ENCODE data around the gene CBX4. TPM values are rescaled to one million over a fixed set of nuclear protein-coding genes. Genes with fewer than 3 reads are reported as not detected.
"Not testable (repeated sequence)": the region's sequence is repeated elsewhere in the genome, so short reads cannot be mapped to it uniquely, and the experiment has no call there.

CBX4 gene
- total and polyA plus RNA-seq, 2 donors (not counting 1 experiment from before 2014, with no cell fraction given): 5.4 to 13.4 TPM

DNA sequence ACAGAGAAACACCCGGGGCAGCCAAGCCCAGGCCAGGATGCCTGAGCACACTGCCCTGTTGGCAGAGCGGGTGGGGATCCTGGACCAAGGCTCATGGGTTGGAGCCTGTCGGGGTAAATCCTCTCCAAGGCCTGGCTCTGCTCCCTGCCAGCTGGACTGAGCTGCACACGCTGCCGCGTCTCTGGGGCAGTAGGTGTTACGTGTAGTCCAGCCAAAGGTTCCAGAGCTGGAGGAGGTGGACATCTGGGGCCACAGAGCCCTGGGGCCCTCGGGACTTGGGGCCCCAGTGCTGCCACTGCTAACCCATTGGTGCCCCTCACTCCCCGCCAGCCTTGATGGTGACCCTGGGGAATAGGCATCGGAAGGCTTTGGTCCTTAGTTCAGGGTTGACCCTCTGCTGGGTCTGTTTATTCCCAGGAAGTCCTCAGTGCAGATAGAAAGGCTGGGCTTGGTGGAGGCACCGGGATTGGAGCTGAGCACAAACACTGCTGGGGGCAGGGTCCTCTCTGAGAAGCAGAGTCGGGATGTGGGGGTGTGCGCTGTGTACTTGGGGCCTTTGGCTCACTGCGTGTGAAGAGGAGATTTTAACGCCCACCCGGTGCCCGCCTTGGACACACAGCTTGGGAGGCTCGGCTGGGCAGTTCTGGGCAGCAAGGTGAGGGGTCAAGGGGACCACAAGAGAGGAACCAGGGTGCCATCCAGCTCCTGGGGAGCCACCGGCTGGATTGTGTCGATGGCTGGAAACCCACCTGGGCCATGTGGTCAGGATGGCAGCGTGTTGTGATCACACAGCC lies 16.3 kb upstream of the CBX4 start:
- no peaks in the 10 kb centered on the region for H3K36me3 ChIP-seq (ENCODE audit: control insufficient read depth, insufficient read depth, low read length)
- no peak for TF ChIP-seq EZH2 (IDR thresholded peaks at IDR 0.05; ENCODE audit: low read length, missing control alignments)
- TF ChIP-seq, protein P1, sequence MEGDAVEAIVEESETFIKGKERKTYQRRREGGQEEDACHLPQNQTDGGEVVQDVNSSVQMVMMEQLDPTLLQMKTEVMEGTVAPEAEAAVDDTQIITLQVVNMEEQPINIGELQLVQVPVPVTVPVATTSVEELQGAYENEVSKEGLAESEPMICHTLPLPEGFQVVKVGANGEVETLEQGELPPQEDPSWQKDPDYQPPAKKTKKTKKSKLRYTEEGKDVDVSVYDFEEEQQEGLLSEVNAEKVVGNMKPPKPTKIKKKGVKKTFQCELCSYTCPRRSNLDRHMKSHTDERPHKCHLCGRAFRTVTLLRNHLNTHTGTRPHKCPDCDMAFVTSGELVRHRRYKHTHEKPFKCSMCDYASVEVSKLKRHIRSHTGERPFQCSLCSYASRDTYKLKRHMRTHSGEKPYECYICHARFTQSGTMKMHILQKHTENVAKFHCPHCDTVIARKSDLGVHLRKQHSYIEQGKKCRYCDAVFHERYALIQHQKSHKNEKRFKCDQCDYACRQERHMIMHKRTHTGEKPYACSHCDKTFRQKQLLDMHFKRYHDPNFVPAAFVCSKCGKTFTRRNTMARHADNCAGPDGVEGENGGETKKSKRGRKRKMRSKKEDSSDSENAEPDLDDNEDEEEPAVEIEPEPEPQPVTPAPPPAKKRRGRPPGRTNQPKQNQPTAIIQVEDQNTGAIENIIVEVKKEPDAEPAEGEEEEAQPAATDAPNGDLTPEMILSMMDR (conservative IDR thresholded peaks at IDR 0.05 in 1 of 2, IDR thresholded peaks at IDR 0.05 in 1 of 2; ENCODE audit: low read depth in 1 of 2, low read length in 2 of 2): no peak

DNA sequence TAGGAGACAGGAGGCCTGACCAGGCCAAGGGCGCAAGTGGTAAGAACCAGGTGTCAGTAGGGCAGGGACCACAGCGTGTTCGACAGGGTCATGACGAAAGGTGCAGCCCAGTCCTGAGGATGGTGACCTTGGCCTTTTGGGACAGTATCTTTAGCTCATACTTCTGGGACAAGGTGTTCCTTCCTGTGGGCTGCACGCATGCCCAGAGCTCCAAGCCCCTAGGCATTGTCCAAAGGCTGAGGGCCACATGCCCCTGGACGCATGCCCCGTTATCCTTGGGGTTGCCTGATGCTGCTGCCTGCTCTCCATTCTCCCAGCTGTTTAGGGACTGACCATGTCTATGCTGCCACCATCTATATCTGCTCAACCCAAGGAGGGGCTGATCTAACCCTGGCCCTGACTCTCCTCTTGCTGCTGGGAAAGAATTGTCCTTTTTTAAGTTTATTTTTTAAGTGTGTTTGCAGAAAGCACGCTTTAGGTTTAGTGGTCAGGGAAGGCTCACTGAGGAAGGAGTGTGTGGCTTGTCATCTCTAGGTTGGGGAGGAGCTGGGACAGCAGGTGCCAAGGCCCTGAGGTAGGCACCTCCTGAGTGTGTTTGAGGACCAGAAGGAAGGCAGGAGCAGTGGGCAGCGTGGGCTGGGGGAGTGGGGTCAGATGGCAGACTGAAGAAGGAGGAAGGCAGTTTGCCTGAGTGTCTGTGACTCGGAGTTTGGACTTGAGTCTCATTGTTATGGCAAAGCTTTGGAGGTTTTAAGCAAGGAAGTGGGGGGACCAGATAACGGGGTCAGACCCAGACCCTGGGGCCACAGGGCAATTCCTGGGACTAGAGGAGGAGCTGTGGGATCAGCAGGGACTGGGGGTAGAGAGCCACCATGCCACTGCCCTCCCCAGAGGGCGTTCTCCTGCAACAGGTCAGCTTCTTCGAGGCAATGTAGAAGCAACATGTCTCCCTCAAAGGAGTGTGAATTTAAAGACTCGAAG lies 15.1 kb upstream of the CBX4 start:
- no peaks in the 10 kb centered on the region for H3K4me1 ChIP-seq (ENCODE audit: control insufficient read depth, extremely low read depth, insufficient read depth, low read length)
- no peak overlapping the region for H3K4me3 ChIP-seq (replicated peaks in 1 of 4; ENCODE audit: control extremely low read depth in 1 of 4, insufficient read depth in 1 of 4, low read depth in 3 of 4, low read length in 4 of 4)
- no peak overlapping the region for H3K27ac ChIP-seq (ENCODE audit: insufficient read depth, low read length)
- no peaks in the 10 kb centered on the region for H3K36me3 ChIP-seq (ENCODE audit: control insufficient read depth, insufficient read depth, low read length)
- no peak overlapping the region for H2AFZ ChIP-seq (ENCODE audit: low read length)
- no peaks in the 10 kb centered on the region for H3K79me2 ChIP-seq (ENCODE audit: control insufficient read depth, insufficient read depth, low read length)
- H3K27me3 ChIP-seq (ENCODE audit: control insufficient read depth, insufficient read depth, low read length): peaks cover 7% of the 10 kb centered on the region
- no peak for DNase-seq (ENCODE audit: low read depth in 2 of 2)
- H3K4me2 ChIP-seq (ENCODE audit: extremely low read depth, insufficient read depth, low read length): no peak overlapping the region
- no peak overlapping the region for H3K9ac ChIP-seq (ENCODE audit: insufficient read depth, low read length)
- H3K9me3 ChIP-seq (ENCODE audit: control insufficient read depth, insufficient read depth, low read depth, low read length): no peaks in the 10 kb centered on the region
- TF ChIP-seq, protein P1 (conservative IDR thresholded peaks at IDR 0.05 in 1 of 2, IDR thresholded peaks at IDR 0.05 in 1 of 2; ENCODE audit: low read depth in 1 of 2, low read length in 2 of 2): no peak
- no peak for TF ChIP-seq EZH2 (IDR thresholded peaks at IDR 0.05; ENCODE audit: low read length, missing control alignments)
- no peaks in the 10 kb centered on the region for H4K20me1 ChIP-seq (ENCODE audit: control insufficient read depth, extremely low read depth, insufficient read depth, low read length)

More for the DNA sequence above, 16.3 kb upstream of the CBX4 start:
- Histone ChIP-seq H3K79me2 (ENCODE audit: control insufficient read depth, insufficient read depth, low read length) (no peaks in the 10 kb centered on the region), H3K27me3 (ENCODE audit: control insufficient read depth, insufficient read depth, low read length) (peaks cover 10% of the 10 kb centered on the region), H4K20me1 (ENCODE audit: control insufficient read depth, extremely low read depth, insufficient read depth, low read length) (no peaks in the 10 kb centered on the region), H2AFZ (ENCODE audit: low read length) (no peak overlapping the region), H3K4me1 (ENCODE audit: control insufficient read depth, extremely low read depth, insufficient read depth, low read length) (no peaks in the 10 kb centered on the region), H3K4me2 (ENCODE audit: extremely low read depth, insufficient read depth, low read length) (no peak overlapping the region), H3K4me3 (replicated peaks in 1 of 4; ENCODE audit: control extremely low read depth in 1 of 4, insufficient read depth in 1 of 4, low read depth in 3 of 4, low read length in 4 of 4) (no peak overlapping the region), H3K27ac (ENCODE audit: insufficient read depth, low read length) (no peak overlapping the region), H3K9ac (ENCODE audit: insufficient read depth, low read length) (no peak overlapping the region), H3K9me3 (ENCODE audit: control insufficient read depth, insufficient read depth, low read depth, low read length) (no peaks in the 10 kb centered on the region)
- DNase-seq (ENCODE audit: low read depth in 2 of 2): no peak

DNA sequence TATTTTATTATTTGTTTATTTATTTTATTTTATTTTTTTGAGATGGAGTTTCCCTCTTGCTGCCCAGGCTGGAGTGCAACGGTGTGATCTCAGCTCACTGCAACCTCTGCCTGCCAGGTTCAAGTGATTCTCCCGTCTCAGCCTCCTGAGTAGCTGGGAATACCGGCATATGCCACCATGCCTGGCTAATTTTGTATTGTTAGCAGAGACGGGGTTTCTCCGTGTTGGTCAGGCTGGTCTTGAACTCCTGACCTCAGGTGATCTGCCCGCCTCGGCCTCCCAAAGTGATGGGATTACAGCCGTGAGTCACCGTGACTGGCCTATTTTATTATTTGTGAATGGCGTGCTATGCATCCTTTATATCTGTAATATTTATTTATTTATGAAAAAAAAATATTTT lies 13.9 kb upstream of the CBX4 start:
- H3K79me2 ChIP-seq (ENCODE audit: control insufficient read depth, insufficient read depth, low read length); DNase-seq (ENCODE audit: low read depth in 2 of 2); H3K9me3 ChIP-seq (ENCODE audit: control insufficient read depth, insufficient read depth, low read depth, low read length); H3K4me1 ChIP-seq (ENCODE audit: control insufficient read depth, extremely low read depth, insufficient read depth, low read length); H3K27ac ChIP-seq (ENCODE audit: insufficient read depth, low read length); H2AFZ ChIP-seq (ENCODE audit: low read length); H4K20me1 ChIP-seq (ENCODE audit: control insufficient read depth, extremely low read depth, insufficient read depth, low read length); H3K9ac ChIP-seq (ENCODE audit: insufficient read depth, low read length); H3K27me3 ChIP-seq (ENCODE audit: control insufficient read depth, insufficient read depth, low read length); H3K36me3 ChIP-seq (ENCODE audit: control insufficient read depth, insufficient read depth, low read length): not testable (repeated sequence)
- H3K4me3 ChIP-seq (replicated peaks in 1 of 4; ENCODE audit: control extremely low read depth in 1 of 4, insufficient read depth in 1 of 4, low read depth in 3 of 4, low read length in 4 of 4): peak overlapping the region in 1 of 4 experiments; percentile 32
- H3K4me2 ChIP-seq (ENCODE audit: extremely low read depth, insufficient read depth, low read length): peak overlapping the region; percentile 90

Data from fibroblast of lung (primary cell).